ENCODE data around the gene FAM110D.

DNA sequence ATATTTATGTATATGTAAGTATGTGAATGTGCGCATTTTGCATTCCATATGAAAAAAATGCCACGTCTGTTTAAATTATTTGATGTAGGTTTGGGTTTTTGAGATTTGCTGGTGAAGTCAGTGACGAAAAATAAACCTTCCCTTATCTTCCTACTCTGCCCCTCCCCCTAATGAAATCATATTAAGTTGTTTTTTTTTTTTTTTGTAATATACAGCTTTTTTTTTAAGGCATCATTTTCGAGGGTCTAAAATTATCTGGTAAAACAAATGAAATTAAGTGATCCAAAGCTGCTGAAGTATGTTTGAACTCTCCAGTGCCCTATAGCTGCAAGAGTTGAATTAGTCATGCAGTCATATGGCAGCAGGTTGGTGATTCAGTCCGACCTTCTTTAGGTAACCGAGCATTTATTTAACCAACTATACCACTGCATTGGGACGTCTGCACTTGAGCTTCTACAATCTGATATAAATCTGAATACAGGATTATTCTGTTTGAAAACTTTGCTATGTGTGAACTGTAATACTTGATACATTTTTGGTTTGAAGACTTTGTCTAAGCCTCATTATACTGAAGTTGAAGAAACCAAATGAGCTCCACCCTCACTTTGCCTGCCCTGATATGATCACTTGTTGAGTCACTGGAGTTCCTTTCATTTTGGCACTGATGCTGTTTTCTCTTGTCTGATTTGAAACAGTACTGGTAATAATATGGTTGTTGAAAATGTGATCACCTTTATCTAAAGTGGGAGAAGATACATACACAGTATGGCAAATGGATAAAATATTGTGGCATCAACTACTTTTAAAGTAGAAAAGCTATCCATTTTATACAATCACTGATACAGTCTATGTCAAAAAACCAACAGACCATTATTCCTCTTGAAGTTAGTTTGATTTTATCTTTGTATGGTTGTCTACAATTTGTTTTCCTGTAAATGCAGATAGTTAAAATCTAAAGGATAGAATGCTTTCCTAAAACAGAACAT lies 35.6 kb upstream of the FAM110D start:
- TF ChIP-seq, protein P1, sequence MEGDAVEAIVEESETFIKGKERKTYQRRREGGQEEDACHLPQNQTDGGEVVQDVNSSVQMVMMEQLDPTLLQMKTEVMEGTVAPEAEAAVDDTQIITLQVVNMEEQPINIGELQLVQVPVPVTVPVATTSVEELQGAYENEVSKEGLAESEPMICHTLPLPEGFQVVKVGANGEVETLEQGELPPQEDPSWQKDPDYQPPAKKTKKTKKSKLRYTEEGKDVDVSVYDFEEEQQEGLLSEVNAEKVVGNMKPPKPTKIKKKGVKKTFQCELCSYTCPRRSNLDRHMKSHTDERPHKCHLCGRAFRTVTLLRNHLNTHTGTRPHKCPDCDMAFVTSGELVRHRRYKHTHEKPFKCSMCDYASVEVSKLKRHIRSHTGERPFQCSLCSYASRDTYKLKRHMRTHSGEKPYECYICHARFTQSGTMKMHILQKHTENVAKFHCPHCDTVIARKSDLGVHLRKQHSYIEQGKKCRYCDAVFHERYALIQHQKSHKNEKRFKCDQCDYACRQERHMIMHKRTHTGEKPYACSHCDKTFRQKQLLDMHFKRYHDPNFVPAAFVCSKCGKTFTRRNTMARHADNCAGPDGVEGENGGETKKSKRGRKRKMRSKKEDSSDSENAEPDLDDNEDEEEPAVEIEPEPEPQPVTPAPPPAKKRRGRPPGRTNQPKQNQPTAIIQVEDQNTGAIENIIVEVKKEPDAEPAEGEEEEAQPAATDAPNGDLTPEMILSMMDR (IDR thresholded peaks at IDR 0.05; ENCODE audit: poor library complexity): no peak
- TF ChIP-seq EZH2 (IDR thresholded peaks at IDR 0.05; ENCODE audit: borderline replicate concordance) (no peak), EZH2phosphoT487 (IDR thresholded peaks at IDR 0.05; ENCODE audit: low read depth, severe bottlenecking, unreplicated experiment) (no peak)
